Hematopoietic multipotent progenitor cell treated with erythropoietin and hydrocortisone succinate and interleukin-3 and kit ligand, for 6 days (in vitro differentiated cells): ENCODE measurements around the gene CLDND1.

Source experiments
- DNase-seq: peaks from one replicate; pipeline ENCODE4 v3.0.0-alpha.2; 2015

CLDND1 gene

DNA sequence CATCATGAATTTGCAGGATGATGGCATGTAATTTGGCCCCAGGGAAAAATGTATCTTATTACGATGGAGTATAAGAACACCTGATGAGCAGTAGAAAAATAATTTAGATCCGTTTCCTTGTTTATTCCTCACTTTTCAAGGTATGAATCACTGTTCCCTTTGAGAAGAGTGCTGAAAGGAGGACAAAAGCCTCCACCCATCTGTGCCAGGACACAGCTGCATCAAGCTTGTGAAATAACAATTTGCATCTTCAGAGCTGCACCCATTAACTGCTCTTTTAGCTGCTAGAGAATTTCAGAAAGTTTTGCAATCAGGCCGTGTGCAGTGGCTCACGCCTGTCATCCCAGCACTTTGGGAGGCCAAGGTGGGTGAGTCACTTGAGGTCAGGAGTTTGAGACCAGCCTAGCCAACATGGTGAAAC, 9.6 kb downstream of the CLDND1 start:
- DNase-seq, result peak; percentile 27

DNA sequence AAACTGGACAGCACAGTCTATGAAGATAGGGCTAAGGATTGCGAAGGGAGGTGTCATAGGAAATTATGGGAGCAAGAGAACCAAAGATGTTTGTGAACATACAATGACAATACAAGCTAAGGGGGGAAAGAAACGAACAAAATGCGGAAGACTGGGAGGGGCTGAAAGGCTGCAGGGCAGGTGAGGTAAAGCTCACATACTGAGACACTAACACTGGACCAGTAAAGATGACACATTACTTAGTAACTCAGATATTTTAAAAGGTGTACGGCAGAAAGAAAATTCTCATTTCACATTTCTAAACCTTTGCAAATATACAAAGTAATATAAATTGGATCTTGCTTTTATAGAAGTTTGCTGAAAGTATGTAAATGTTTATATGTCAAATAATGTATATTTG, 10.1 kb downstream of the CLDND1 start:
- no peak for DNase-seq

DNA sequence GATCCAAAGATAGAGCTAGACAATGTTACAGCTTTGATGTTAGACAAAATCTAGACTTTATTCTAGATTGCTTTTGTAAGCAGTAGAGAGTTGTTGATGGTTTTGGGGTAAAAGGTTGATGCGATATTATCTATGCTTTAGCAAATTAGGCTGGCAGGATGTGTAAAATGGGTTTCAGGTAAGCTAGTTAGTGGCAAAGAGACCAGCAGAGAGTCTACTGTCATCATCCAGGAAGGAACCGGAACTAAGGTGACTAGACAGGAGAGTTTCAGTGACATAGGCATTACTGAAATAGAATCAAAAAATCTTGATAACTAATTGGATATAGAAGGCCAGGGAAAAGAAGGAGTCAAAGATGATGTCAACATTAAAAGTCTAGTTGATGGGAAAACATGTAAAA, 14.1 kb downstream of the CLDND1 start:
- DNase-seq, result no peak

DNA sequence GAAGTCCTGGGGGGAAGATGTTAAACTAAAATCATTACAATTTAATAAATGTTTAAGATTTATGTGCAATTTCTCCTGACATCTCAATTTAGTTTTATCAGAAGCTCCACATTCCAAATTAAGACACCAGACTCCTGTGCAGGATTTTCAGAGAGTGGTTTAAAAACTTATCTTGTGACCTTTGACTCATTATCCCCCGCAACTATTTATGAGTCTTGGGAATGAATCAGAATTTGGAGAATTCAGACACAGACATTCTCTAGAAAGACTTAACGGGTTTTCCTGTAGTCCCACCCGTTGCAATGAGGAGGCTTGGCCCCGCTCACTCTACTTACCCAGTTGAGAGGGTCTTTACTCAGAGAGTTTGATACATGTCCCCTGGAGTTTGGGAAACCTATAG, 18.2 kb downstream of the CLDND1 start:
- DNase-seq, result no peak

DNA sequence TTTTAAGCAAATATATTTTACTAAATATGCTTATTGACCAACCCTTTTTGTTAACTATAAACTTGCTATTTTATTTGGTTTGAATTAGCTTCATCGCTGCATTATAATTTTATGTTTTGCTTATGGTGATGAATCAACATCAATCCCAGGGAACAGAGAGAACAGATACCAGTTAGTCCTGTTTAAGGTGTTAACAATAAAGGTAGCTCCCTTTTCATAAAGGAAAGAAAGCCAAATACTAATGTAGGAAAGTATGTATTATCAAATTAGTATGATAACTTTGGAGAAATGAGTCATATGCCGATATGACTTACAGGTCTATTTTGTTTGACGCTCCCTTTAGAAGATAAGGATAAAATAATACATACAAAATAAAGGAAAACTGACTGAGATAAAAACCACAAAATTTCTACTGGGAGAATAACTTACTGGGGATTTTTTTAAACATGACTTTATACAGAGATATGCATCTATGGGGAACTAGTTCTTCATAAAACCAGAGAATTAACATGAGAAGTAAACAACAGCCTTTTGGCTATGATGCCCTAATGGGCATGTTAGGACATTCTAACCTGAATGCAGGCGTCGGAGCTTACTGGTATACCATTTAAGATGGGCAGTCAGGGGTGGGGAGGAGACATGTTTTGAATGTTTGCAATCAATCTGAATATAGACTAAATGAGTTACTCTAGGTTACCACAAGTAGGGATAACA, 20.7 kb downstream of the CLDND1 start:
- no peak for DNase-seq

DNA sequence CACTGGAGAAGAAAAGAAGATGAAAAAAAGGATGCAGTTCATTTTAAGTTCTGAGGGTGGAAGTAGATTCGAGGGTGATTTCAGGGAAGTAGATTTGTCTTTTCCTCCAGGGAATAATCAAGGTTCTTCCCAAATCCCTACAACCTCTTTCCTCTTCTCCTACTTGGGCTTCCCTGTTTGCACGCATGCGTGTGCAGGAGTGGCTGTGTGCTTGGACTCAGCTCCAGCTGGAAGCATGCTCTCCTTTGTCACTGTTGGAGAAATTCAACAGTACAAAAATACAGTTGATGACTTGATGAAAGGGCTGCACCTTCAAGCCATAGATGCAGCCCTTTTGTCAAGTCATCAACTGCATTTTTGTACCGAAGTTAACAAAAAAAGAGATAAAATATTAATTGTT, 21.4 kb downstream of the CLDND1 start:
- DNase-seq, result no peak

DNA sequence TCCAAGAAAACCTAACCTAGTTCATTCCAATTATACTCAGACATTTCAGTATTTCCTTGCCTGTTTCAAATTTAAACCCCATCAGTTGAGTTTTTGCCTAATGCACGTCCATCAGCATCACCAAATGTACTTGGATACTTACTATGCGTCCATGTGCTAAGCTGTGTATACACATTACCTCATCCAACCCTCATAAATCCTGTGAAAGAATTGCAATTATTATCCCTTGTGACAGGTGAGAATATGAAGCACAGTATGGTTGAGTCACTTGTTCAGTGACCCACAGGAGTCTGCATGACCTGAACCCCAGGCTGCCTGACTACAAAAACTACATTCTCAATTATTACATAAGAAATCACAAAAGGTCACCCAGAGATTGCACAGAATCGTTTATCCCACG, 22.7 kb downstream of the CLDND1 start:
- no peak for DNase-seq

DNA sequence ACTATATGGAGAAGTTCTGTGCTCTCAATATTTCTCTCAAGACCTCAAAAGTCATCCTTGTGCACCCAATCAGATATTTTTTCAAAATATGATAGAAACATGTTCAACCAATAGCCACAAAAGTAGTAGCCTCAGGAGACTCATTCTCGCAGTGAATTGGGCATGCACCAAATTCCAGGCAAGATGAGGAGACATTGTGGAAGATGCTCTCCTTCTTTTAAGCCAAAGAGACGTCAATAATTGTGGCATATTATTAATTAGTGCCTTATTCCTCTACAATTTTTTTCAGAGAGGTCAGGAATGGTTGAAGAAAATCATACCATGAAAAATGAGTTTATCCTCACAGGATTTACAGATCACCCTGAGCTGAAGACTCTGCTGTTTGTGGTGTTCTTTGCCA, 25.3 kb downstream of the CLDND1 start, which contains the start of gene OR5K2:
OR5K2 (plus strand) TSS at position 301 of the 400 bp plus-strand sequence; CDS start at position 301, 0 bp downstream.
- DNase-seq, result no peak

DNA sequence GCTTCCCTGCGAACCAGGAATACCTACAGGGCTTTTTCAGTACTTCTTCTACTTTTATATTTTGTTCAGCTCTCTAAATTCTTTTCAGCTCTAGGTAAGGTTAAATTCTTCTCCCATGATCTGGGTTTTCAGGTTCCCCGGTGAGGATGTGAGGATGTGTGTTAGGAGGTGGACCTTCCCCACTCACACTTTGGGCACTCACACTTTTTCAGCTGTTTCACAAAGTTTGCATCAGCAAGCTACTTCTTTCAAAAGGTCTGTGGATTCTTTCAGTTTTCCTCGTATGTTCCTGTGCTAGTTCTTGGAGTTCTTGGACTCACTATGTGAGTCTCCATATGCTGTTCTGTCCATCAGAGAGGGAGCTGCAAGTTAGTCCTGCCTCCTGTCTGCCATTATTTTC, 39.1 kb downstream of the CLDND1 start:
- no peak for DNase-seq

DNA sequence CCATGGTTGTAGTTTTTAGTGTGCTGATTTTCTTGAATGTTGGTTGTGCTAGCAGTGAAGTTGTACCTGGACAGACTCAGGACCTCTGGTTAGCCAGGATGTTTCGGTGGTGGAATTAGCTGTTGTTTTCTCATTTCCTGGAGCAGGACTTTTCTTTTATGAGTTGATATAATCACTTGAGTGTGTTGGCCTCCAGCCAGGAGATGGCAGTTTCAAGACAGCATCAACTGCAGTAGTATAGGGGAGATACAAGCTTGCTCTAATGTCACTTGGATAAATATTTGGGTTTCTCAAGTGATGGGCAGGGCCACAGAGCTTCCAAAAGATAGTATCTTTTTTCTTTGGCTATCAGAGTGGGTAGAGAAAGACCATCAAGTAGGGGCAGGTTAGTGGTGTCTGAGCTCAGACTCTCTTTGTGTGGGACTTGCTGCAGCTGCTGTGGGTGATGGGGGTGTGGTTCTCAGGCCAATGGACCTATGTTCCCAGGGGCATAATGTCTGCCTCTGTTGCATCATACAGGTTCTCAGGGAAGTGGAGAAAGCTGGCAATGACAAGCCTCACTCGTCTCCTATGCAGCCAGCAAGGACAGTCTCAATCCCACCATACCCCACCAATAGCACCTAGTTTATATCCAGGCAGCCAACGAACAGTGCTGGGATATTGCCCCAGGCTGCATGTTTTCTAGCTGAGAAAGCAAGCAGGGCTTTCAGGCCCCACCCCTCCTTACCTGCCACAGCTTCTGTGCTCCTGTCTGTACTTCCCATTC, 39.8 kb downstream of the CLDND1 start:
- peak; percentile 10 for DNase-seq
